Sigmoid colon (tissue), 7 donors: ENCODE data around the gene TCF7L2. TPM values are rescaled to one million over a fixed set of nuclear protein-coding genes. Genes with fewer than 3 reads are reported as not detected.

ENCODE experiments used
- DNase-seq: peaks from one replicate; pipeline ENCODE4 v3.0.0-alpha.2; 2019
- H3K27ac ChIP-seq, 4 donors: fragments of 200-600 bp; sonication (generic); one replicate each; pipeline ENCODE4 v1.5.1; 2016 to 2019; ENCODE audit warnings: mild to moderate bottlenecking in 1 of 4
- H3K27me3 ChIP-seq, 3 donors: fragments of 200-600 bp; sonication (generic); one replicate each; pipeline ENCODE4 v1.5.1; 2019; ENCODE audit warnings: mild to moderate bottlenecking in 1 of 3
- H3K36me3 ChIP-seq, 4 donors: fragments of 200-600 bp; sonication (generic); one replicate each; pipeline ENCODE4 v1.5.1; 2016 to 2019
- H3K4me1 ChIP-seq, 4 donors: fragments of 200-600 bp; sonication (generic); one replicate each; pipeline ENCODE4 v1.5.1; 2017 to 2019
- H3K4me3 ChIP-seq, 4 donors: fragments of 200-600 bp; sonication (generic); one replicate each; pipeline ENCODE4 v1.5.1; 2017 to 2019; ENCODE audit warnings: mild to moderate bottlenecking in 2 of 4, moderate library complexity in 1 of 4
- H3K9me3 ChIP-seq, 4 donors: fragments of 200-600 bp in 3 of 4; sonication (generic) in 3 of 4; one replicate each; pipeline versions ENCODE4 v1.5.1 to v1.6.1; 2013 to 2019
- CTCF ChIP-seq, 4 experiments: fragments of 450-650 bp in 3 of 4; fragments of 200-600 bp in 1 of 4; IDR thresholded peaks; one replicate each; pipeline ENCODE4 v1.5.1; 2016 to 2019; ENCODE audit warnings: antibody characterized with exemption in 4 of 4, mild to moderate bottlenecking in 3 of 4, moderate library complexity in 2 of 4
- EP300 ChIP-seq, 4 donors: sonication (generic); formaldehyde crosslinking; IDR thresholded peaks; one replicate each; pipeline ENCODE4 v1.6.1; 2017; ENCODE audit warnings: antibody characterized with exemption in 4 of 4
- POLR2A ChIP-seq, 2 donors: fragments of 450-650 bp; IDR thresholded peaks; one replicate each; pipeline ENCODE4 v1.6.1; 2016; ENCODE audit warnings: antibody characterized with exemption in 2 of 2, mild to moderate bottlenecking in 2 of 2, moderate library complexity in 2 of 2
- POLR2AphosphoS5 ChIP-seq, 4 donors: sonication (generic); formaldehyde crosslinking; IDR thresholded peaks; one replicate each; pipeline ENCODE4 v1.6.1; 2017; ENCODE audit warnings: antibody characterized with exemption in 4 of 4
- WGBS, 2 donors: extraction: QIAGEN DNeasy Blood & Tissue Kit; methylation state at CpG; one replicate each; pipeline ENCODE4 v1.1.7; 2013; 5-methylcytosine and 5-hydroxymethylcytosine counted together
- intact Hi-C: fragments of 100-400 bp; cut with DNase I; formaldehyde crosslinking; loops from one replicate; pipeline ENCODE4 v1.15.1; 2023
- polyA plus RNA-seq, 3 donors: library from polyadenylated mRNA; stranded (reverse); fragments of 200-250 nt; gene quantifications; one replicate each; pipeline ENCODE4 v1.2.3, GENCODE V29; 2013
- total RNA-seq, 4 donors: library from RNA; depleted of rRNA; stranded (reverse); fragments of >200 nt; gene quantifications; one replicate each; pipeline ENCODE4 v1.1.0, GENCODE V29; 2016
- donor health status: healthy with polysubstance abuse.
- donor health status: Bipolar disorder and iron deficiency.
- donor health status: healthy.

Gene TCF7L2
- total and polyA plus RNA-seq, 7 donors, result 15.3 to 40.4 (median 30.0) TPM

GRCh38 chr10:113021268-113022040, 71.4 kb downstream of the TCF7L2 start:
- peak overlapping the region; percentile 15 to 47 (median 38) for H3K27ac ChIP-seq
- H3K36me3 ChIP-seq, result no peaks in the 10 kb centered on the region
- DNase-seq, result peak; percentile 58
- intact Hi-C loops, result no loop called here
- H3K4me1 ChIP-seq, result peaks cover 0 to 73% (median 63%) of the 10 kb centered on the region in 4 donors
- no peak overlapping the region for H3K4me3 ChIP-seq
- no peaks in the 10 kb centered on the region for H3K27me3 ChIP-seq
- H3K9me3 ChIP-seq, result no peaks in the 10 kb centered on the region
- TF ChIP-seq POLR2A (IDR thresholded peaks at IDR 0.05) (no peak), EP300 (IDR thresholded peaks at IDR 0.05) (no peak), POLR2AphosphoS5 (IDR thresholded peaks at IDR 0.05) (no peak), CTCF (IDR thresholded peaks at IDR 0.05) (no peak)
- 70 to 74% methylated on average over 9 of the region's 9 CpGs for WGBS, 2 donors

- no peak for TF ChIP-seq POLR2A (IDR thresholded peaks at IDR 0.05)
- TF ChIP-seq CTCF (IDR thresholded peaks at IDR 0.05), result no peak
- TF ChIP-seq POLR2AphosphoS5 (IDR thresholded peaks at IDR 0.05), result no peak
- no peak for TF ChIP-seq EP300 (IDR thresholded peaks at IDR 0.05)
- Histone ChIP-seq H3K36me3 (no peaks in the 10 kb centered on the region), H3K27me3 (no peaks in the 10 kb centered on the region), H3K4me3 (no peak overlapping the region), H3K9me3 (no peaks in the 10 kb centered on the region), H3K27ac (peak overlapping the region in 2 of 4 donors; percentile 11 to 44), H3K4me1 (peaks cover 0 to 73% (median 63%) of the 10 kb centered on the region in 4 donors)
- 79 to 92% methylated on average over 7 of the region's 7 CpGs for WGBS, 2 donors
- DNase-seq, result peak; percentile 36
- intact Hi-C loops, result no loop called here
Measured at GRCh38 chr10:113022265-113022664, 72.2 kb downstream of the TCF7L2 start.

GRCh38 chr10:113023017-113023416, 73.0 kb downstream of the TCF7L2 start:
- peak; percentile 62 for DNase-seq
- no peak overlapping the region for H3K27ac ChIP-seq
- intact Hi-C loops, result no loop called here
- peaks cover 0 to 73% (median 64%) of the 10 kb centered on the region in 4 donors for H3K4me1 ChIP-seq
- no peak overlapping the region for H3K4me3 ChIP-seq
- TF ChIP-seq CTCF (IDR thresholded peaks at IDR 0.05) (no peak), POLR2A (IDR thresholded peaks at IDR 0.05) (no peak), EP300 (IDR thresholded peaks at IDR 0.05) (no peak), POLR2AphosphoS5 (IDR thresholded peaks at IDR 0.05) (no peak)
- 89% methylated on average over 6 of the region's 6 CpGs for WGBS, 2 donors
- no peaks in the 10 kb centered on the region for H3K36me3 ChIP-seq
- H3K27me3 ChIP-seq, result no peaks in the 10 kb centered on the region
- H3K9me3 ChIP-seq, result no peaks in the 10 kb centered on the region

- Histone ChIP-seq H3K4me1 (peaks cover 0 to 69% (median 57%) of the 10 kb centered on the region in 4 donors), H3K36me3 (no peaks in the 10 kb centered on the region), H3K27me3 (no peaks in the 10 kb centered on the region), H3K9me3 (no peaks in the 10 kb centered on the region), H3K4me3 (no peak overlapping the region), H3K27ac (no peak overlapping the region)
- TF ChIP-seq EP300 (IDR thresholded peaks at IDR 0.05) (no peak), POLR2A (IDR thresholded peaks at IDR 0.05) (no peak), POLR2AphosphoS5 (IDR thresholded peaks at IDR 0.05) (no peak), CTCF (IDR thresholded peaks at IDR 0.05) (no peak)
- WGBS, 2 donors, result 96 to 98% methylated on average over 6 of the region's 6 CpGs
- peak; percentile 40 for DNase-seq
- intact Hi-C loops, result no loop called here
Measured at GRCh38 chr10:113024930-113025329, 74.9 kb downstream of the TCF7L2 start.
